KMS-11 (cell line): Measurements from ENCODE around the gene CFAP45.

Source experiments
- H2AFZ ChIP-seq: fragments of 200-600 bp; sonication (generic); 2 replicates; pipeline ENCODE4 v1.6.1; 2016; ENCODE audit warnings: antibody characterized with exemption, mixed run types, low read depth
- H3K27ac ChIP-seq: fragments of 200-600 bp; sonication (generic); 2 replicates; pipeline ENCODE4 v1.6.1; 2016; ENCODE audit warnings: mild to moderate bottlenecking, mixed run types
- H3K27me3 ChIP-seq: fragments of 200-600 bp; sonication (generic); 2 replicates; pipeline ENCODE4 v1.6.1; 2017; ENCODE audit warnings: mild to moderate bottlenecking, low read depth, mixed run types, moderate library complexity; ENCODE audit not compliant: insufficient read depth
- H3K36me3 ChIP-seq: fragments of 200-600 bp; sonication (generic); 2 replicates; pipeline ENCODE4 v1.6.1; 2017; ENCODE audit warnings: mild to moderate bottlenecking, mixed run types; ENCODE audit not compliant: insufficient read depth
- H3K4me1 ChIP-seq: fragments of 200-600 bp; sonication (generic); 2 replicates; pipeline ENCODE4 v1.6.1; 2016; ENCODE audit warnings: mild to moderate bottlenecking, low read depth, mixed run types; ENCODE audit not compliant: poor library complexity, severe bottlenecking
- H3K4me2 ChIP-seq: fragments of 200-600 bp; sonication (generic); 2 replicates; pipeline ENCODE4 v1.7.0; 2016; ENCODE audit warnings: mild to moderate bottlenecking, mixed run types
- H3K4me3 ChIP-seq: fragments of 200-600 bp; sonication (generic); IDR thresholded peaks from 2 replicates; pipeline ENCODE4 v1.6.1; 2017; ENCODE audit warnings: low read depth, low read length, mixed read lengths; ENCODE audit not compliant: insufficient read depth
- H3K79me2 ChIP-seq: fragments of 200-600 bp; sonication (generic); 2 replicates; pipeline ENCODE4 v1.6.1; 2016; ENCODE audit warnings: low read depth, mixed run types; ENCODE audit not compliant: insufficient read depth
- H3K9ac ChIP-seq: fragments of 200-600 bp; sonication (generic); 2 replicates; pipeline ENCODE4 v1.6.1; 2016; ENCODE audit warnings: mild to moderate bottlenecking, mixed run types
- H4K20me1 ChIP-seq: fragments of 200-600 bp; sonication (generic); 2 replicates; pipeline ENCODE4 v1.6.1; 2016; ENCODE audit warnings: mild to moderate bottlenecking, mixed run types; ENCODE audit not compliant: insufficient read depth
- CTCF ChIP-seq: fragments of 200-600 bp; sonication (generic); conservative IDR thresholded peaks from 2 replicates; pipeline ENCODE4 v1.6.1; 2017; ENCODE audit warnings: low read depth, mild to moderate bottlenecking, antibody characterized with exemption, low read length, moderate library complexity, mixed read lengths

The CFAP45 gene

GRCh38 chr1:159825564-159825963 is 74.4 kb downstream of the CFAP45 start:
- no peak overlapping the region for H3K4me3 ChIP-seq
- H3K36me3 ChIP-seq, result no peaks in the 10 kb centered on the region
- H2AFZ ChIP-seq, result no peak overlapping the region
- H3K79me2 ChIP-seq, result no peaks in the 10 kb centered on the region
- TF ChIP-seq CTCF, result no peak
- H3K9ac ChIP-seq, result no peak overlapping the region
- peaks cover 4% of the 10 kb centered on the region for H3K4me1 ChIP-seq
- H3K27me3 ChIP-seq, result no peaks in the 10 kb centered on the region
- H3K27ac ChIP-seq, result no peak overlapping the region
- no peak overlapping the region for H3K4me2 ChIP-seq
- no peaks in the 10 kb centered on the region for H4K20me1 ChIP-seq

GRCh38 chr1:159823406-159823805 is 76.6 kb downstream of the CFAP45 start:
- no peaks in the 10 kb centered on the region for H3K27me3 ChIP-seq
- H3K4me1 ChIP-seq, result peaks cover 4% of the 10 kb centered on the region
- no peak overlapping the region for H3K9ac ChIP-seq
- no peak overlapping the region for H3K4me2 ChIP-seq
- H4K20me1 ChIP-seq, result no peaks in the 10 kb centered on the region
- TF ChIP-seq CTCF, result no peak
- H3K36me3 ChIP-seq, result no peaks in the 10 kb centered on the region
- no peak overlapping the region for H3K27ac ChIP-seq
- no peak overlapping the region for H2AFZ ChIP-seq
- no peak overlapping the region for H3K4me3 ChIP-seq
- no peaks in the 10 kb centered on the region for H3K79me2 ChIP-seq
